ENCODE data around the gene GUCD1. TPM values are rescaled to one million over a fixed set of nuclear protein-coding genes. Genes with fewer than 3 reads are reported as not detected.

Gene GUCD1
- total and polyA plus RNA-seq, 2 of the 13 experiments (the other 11 are each of a cell fraction or from before 2014, with no cell fraction given), result 128 to 245 TPM

DNA sequence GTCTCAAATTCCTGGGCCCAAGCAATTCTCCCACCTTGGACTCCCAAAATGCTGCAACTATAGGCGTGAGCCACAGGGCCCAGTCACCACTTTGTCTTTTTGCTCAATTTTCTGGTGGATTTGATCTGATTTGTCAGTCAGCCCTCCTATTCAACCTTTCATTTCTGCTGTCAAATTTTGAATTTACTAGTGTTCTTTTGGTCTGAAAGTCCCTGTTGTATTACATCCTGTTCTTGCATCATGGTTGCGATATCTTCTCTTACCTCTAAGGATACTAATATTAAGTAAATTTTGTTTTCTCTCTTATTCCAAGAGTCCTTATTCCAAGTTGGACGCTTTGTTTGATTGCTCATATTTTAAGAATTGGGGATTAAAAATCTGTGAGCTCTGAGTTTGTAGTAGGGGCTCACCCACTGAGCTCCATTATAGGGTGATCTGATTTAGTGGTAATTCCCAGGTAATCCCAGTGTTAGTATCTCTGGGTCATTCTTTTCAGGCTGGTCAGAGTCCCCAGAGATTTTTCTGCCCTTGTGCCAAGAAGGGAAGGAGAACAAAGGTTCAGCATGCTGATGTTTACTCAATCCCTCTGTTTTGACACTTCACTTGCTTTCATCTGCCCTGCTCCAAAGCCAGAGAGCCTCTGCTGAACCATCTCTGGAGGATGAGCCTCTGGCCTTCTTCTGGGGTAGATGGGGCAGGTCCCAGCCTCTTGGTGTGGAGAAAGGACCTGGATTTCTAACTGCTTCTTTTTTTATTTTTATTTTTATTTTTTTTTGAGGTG, 49.8 kb downstream of the GUCD1 start (continued):
- TF ChIP-seq MED8 (CRISPR knock-in tag; IDR thresholded peaks at IDR 0.05; ENCODE audit: insufficient replicate concordance) (peak; percentile 60), RFXAP (CRISPR knock-in tag; IDR thresholded peaks at IDR 0.05; ENCODE audit: borderline replicate concordance) (no peak), NFE2L2 (IDR thresholded peaks at IDR 0.05; ENCODE audit: low read length) (no peak), CCAR2 (optimal IDR thresholded peaks at IDR 0.05; ENCODE audit: low read depth, low read length) (no peak), CENPX (CRISPR knock-in tag; IDR thresholded peaks at IDR 0.05) (no peak), ISX (CRISPR knock-in tag; conservative IDR thresholded peaks at IDR 0.05) (no peak), ZNF382 (CRISPR knock-in tag; IDR thresholded peaks at IDR 0.05; ENCODE audit: borderline replicate concordance) (no peak), ZNF670 (CRISPR knock-in tag; IDR thresholded peaks at IDR 0.05; ENCODE audit: borderline replicate concordance) (no peak), ZNF343 (CRISPR knock-in tag; IDR thresholded peaks at IDR 0.05) (no peak), TAF1 (CRISPR knock-in tag; IDR thresholded peaks at IDR 0.05) (no peak), ZNF678 (CRISPR knock-in tag; IDR thresholded peaks at IDR 0.05) (no peak), NR2C2 (CRISPR knock-in tag; IDR thresholded peaks at IDR 0.05; ENCODE audit: borderline replicate concordance) (no peak), TARDBP (CRISPR knock-in tag; IDR thresholded peaks at IDR 0.05) (peak; percentile 83), ZNF333 (CRISPR knock-in tag; IDR thresholded peaks at IDR 0.05; ENCODE audit: borderline replicate concordance) (0 out of 2 replicates have a peak, but pooled peaks have one; percentile 48), NCOA5 (CRISPR knock-in tag; IDR thresholded peaks at IDR 0.05) (no peak), ZNF589 (CRISPR knock-in tag; conservative IDR thresholded peaks at IDR 0.05) (no peak), ZNF331 (CRISPR knock-in tag; IDR thresholded peaks at IDR 0.05) (peak; percentile 85), EHMT2 (IDR thresholded peaks at IDR 0.05; ENCODE audit: borderline replicate concordance, low read depth, low read length) (peak; percentile 46; the same call in 1 of the 2 replicates)
- TF ChIP-seq, protein P1, sequence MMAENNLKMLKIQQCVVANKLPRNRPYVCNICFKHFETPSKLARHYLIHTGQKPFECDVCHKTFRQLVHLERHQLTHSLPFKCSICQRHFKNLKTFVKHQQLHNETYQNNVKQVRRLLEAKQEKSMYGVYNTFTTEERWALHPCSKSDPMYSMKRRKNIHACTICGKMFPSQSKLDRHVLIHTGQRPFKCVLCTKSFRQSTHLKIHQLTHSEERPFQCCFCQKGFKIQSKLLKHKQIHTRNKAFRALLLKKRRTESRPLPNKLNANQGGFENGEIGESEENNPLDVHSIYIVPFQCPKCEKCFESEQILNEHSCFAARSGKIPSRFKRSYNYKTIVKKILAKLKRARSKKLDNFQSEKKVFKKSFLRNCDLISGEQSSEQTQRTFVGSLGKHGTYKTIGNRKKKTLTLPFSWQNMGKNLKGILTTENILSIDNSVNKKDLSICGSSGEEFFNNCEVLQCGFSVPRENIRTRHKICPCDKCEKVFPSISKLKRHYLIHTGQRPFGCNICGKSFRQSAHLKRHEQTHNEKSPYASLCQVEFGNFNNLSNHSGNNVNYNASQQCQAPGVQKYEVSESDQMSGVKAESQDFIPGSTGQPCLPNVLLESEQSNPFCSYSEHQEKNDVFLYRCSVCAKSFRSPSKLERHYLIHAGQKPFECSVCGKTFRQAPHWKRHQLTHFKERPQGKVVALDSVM (CRISPR knock-in tag; IDR thresholded peaks at IDR 0.05), result peak; percentile 85
- TF ChIP-seq, protein P2, sequence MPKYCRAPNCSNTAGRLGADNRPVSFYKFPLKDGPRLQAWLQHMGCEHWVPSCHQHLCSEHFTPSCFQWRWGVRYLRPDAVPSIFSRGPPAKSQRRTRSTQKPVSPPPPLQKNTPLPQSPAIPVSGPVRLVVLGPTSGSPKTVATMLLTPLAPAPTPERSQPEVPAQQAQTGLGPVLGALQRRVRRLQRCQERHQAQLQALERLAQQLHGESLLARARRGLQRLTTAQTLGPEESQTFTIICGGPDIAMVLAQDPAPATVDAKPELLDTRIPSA (CRISPR knock-in tag; IDR thresholded peaks at IDR 0.05; ENCODE audit: borderline replicate concordance), result no peak
- TF ChIP-seq, protein P3, sequence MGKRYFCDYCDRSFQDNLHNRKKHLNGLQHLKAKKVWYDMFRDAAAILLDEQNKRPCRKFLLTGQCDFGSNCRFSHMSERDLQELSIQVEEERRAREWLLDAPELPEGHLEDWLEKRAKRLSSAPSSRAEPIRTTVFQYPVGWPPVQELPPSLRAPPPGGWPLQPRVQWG (CRISPR knock-in tag; IDR thresholded peaks at IDR 0.05; ENCODE audit: borderline replicate concordance, low read depth), result no peak
- TF ChIP-seq, protein P4, sequence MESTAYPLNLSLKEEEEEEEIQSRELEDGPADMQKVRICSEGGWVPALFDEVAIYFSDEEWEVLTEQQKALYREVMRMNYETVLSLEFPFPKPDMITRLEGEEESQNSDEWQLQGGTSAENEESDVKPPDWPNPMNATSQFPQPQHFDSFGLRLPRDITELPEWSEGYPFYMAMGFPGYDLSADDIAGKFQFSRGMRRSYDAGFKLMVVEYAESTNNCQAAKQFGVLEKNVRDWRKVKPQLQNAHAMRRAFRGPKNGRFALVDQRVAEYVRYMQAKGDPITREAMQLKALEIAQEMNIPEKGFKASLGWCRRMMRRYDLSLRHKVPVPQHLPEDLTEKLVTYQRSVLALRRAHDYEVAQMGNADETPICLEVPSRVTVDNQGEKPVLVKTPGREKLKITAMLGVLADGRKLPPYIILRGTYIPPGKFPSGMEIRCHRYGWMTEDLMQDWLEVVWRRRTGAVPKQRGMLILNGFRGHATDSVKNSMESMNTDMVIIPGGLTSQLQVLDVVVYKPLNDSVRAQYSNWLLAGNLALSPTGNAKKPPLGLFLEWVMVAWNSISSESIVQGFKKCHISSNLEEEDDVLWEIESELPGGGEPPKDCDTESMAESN (CRISPR knock-in tag; conservative IDR thresholded peaks at IDR 0.05), result no peak
- TF ChIP-seq, protein P5, sequence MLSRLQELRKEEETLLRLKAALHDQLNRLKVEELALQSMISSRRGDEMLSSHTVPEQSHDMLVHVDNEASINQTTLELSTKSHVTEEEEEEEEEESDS (CRISPR knock-in tag; IDR thresholded peaks at IDR 0.05; ENCODE audit: borderline replicate concordance), result no peak
